Measurements from ENCODE around the gene NRG2.

The NRG2 gene

DNA sequence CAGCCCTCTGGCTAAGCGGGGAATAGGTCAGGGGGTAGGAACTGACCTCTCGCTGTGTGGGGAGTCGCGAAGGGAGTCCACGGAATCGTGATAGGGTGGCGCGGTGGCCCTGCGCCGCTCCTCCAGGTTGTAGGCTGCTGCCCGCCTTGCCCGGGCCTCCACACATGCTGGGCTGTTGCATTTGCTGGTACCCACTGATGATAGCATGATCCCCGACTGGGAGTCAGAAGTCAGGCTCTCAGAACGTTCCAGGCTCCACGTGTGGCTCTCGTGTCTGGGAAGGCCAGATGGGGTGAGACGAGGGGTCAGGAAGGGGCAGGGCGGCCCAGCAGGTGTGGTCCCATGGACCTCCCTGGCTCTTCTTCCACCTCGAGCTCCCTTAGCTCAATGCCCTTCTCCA lies 191.5 kb downstream of the NRG2 start:
- no peak for DNase-seq

DNA sequence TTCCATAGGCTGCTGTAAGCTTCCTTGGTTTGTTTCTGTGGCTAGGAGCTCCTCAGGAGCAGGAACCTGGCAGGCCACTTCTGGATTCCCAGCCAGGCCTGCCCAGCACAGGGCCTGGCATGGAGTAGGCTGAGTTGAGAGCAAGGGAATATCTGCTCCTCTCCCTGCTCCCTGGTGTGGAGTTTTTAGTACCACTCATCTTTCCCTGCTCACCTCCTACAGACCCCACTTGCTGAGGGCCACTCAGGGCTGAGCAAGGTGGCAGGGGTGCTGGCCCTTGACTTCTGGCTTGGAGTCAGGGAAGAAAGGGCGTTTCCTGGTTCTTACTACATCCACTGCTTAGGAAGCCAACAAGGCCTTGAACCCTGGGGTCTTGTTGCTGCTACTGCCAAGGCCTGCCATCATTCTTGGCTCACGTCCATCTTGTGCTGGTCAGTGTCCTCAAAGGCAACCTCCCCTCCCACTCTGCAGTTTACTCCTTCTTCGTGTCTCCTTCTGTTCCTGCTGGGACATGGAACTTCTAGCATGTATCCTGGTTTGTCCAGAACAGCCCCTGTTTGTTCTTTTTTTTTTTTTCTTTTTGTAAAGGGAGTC lies 192.6 kb downstream of the NRG2 start:
- DNase-seq, result no peak

DNA sequence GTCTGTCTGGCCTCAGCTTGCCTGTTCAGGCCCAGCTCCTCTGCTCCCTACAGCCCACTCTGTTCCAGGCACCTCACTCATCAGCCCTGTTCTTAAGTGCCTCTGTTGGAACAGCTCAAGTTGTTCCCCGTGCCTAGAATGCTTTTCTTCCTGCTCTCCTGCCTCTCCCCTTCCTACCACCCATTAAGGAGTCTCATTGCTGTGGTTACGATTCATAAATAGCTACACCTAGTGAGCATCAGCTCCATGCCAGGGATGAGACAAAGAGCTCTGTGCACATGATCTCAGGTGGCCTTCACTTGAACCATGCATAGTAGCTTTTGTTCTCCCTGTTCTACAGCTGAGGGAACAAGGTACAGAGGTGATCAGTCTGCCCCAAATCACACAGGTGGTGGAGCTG lies 193.2 kb downstream of the NRG2 start:
- no peak for DNase-seq

DNA sequence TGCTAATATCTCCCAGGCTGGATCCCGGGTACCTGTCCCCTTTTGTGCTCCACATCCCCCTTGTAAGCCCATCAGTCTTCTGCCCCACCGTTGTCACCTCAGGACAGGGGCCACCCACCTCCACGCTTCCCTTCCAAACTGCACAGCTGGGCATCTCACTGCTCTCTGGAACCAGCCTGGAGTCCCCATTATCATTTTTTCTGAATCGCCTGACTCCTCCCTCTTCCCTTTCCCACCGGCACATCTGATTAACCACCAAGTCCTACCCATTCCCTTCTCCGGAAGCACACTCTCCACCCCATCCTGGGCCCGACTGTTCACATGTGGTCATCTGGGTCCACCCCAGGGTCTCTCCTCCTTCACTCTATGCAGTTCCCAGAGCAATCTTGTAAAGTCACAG lies 193.6 kb downstream of the NRG2 start:
- no peak for DNase-seq

DNA sequence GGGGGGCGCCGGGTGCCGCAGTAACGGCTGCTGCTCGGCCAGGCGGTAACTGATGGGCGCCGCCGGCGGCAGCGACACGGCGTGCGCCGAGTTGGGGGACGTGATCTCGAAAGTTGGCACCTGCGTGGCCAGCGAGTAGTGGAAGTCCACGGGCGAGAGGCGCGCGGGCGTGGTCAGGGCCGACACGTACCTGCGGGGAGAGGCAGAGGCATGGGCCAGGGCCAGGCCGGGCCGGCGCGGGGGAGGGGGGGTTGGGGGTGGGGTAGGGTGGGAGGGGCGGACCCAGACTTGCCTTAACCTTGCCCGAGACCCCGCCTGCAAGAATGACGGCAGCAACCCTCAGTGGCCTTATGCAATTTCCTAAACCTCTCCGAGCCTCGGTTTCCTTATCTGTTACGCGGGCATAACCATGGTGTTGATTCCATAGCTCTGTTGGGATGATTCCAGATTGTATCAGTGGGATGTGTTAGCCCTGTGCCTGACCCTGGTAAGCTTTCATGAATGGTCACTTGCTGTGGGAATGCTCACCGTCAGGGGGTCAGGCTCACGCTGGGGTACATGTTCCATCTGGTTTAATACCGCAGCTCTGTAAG lies 194.5 kb downstream of the NRG2 start:
- DNase-seq, result peak; percentile 37

DNA sequence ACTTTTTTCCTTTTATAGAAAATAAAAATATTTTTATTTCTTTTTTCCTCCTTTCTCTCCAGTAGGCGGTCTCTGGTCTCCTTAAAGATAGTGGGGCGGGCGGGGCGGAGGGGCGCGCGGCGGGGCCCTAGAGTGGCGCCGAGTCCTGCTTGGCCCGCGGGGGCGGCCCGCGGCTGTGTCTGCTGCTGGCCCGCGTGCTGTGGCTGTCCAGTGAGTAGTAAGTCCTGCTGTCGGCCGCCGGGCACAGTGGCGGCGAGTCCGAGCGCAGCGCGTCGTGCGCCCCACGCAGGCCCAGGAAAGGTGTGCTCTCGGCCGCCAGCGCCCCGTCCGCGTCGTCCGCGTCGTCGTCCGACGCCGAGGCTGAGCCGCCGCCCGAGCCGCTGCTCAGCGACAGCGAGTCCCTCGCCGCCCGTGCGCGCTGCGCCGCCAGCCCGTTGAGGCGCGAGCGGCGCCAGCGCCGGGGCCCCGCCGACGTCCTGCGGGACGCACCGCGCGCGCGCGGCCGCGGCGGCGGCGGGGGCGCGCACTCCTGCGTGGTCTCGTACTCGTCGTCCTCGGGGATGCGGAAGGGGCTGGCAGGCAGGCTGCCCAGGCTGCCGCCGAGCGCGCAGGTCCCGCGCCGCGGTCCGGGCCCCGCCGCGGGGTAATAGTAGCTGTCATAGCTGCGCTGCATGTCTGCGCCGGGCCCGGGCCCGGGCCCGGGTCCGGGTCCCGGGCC lies 195.2 kb downstream of the NRG2 start:
- peak; percentile 74 for DNase-seq

DNA sequence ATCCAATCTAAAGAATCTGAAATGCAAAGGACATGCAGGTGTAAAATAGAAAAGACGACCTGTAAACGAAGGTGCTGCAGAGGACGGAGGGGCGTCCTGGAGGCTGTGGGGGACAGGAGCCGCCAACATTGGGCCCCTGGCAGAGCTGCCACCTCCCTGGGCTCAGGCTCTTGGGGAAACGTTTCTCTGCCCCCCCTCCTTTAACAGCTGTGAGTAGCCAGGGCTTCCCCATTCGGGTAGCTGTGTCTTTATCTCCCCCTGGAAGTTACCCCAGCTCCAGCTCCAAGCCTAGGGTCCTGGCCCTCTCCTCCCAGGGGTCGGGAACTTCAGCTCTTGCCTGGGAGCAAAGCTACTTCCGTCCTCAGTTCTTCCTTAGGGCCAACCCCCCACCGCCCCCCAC lies 196.0 kb downstream of the NRG2 start:
- no peak for DNase-seq

DNA sequence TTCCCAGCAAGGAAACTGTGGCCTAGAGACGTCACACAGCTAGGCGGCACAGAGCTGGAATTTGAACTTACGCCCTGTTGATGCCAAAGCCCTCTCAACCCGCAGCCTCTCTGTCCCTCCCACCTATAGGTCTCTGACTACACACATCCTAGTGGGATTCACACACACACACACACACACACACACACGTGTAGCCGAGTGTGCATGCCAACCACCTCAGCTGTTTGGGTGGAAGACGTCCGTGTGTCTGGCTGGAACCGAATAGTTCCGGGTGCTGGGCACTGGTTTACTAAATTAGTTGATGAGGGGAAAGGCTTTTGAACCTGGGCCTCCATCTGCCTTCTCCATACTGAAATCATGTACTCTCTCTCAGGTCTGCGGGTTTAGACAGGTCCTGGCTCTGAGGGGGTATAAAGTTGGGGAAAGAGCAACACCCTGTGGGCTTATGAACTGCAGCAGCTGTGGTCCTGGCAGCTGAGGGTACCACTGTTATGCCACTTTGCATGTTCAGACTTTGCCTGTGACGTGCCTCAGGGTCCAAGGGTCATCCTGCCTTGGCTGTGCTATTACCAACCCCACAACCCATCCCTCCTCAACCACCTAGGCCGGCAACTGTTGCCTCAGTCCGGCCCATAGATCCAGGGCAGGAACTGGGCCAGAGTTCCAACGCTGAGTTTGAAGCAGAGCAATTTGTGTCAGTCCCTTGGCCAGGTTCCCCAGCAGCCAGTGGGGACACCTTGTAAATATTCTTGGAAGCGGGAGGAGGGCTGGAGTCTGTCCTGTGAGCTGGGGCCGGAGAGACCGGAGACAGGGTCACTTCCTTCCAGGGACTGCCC lies 197.0 kb downstream of the NRG2 start:
- DNase-seq, result no peak

DNA sequence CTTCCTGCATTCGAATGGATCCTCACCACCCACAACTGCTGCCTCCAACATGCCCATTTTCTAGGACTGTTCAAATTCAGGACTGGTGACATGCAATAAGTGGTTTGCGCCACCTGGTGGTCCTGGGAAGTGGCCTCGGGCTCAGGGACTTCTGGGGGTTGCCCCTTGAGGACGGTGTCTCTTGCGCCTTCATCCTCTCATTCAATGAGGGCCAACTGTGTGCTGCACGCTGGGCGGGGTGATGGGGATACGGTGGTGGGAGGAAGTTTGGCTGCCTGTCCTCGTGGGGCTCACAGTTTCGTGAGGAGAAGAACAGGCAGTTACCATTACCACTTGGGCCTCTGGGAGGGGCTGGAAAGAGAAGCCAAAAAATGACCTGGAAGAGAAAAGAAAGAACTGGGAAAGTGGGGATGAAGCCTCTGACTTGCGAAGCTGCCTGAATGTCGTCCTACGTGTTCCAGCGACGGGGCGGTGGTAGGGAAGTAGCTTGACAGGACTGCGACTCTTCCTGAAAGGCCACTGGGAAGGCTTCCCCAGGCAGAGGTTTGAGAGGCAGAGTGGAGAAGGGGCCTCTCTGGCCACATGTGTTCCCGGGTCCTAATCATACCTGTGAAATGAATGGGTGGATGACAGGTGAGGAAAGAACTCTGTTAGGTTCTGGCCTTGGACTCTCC lies 198.5 kb downstream of the NRG2 start:
- DNase-seq, result peak; percentile 58

DNA sequence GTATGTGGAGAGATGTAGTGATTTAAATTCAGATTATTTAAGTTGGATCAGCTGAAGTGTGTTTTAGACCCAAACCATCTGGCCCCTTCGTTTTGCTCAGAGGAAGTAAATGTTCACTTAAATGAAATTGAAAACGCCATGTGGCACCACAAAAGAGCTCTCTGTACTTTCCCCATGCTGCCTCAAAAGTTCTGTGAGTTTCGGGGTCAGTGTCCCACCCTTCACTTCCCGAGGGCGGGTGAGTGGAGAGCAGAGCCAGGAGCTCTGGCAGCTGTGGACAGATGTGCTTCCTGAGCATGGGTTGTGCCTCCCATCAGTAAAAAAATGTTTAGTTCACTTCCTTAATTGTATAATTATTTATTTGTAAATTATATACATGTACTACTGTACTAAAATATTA lies 199.1 kb downstream of the NRG2 start:
- DNase-seq, result no peak

DNA sequence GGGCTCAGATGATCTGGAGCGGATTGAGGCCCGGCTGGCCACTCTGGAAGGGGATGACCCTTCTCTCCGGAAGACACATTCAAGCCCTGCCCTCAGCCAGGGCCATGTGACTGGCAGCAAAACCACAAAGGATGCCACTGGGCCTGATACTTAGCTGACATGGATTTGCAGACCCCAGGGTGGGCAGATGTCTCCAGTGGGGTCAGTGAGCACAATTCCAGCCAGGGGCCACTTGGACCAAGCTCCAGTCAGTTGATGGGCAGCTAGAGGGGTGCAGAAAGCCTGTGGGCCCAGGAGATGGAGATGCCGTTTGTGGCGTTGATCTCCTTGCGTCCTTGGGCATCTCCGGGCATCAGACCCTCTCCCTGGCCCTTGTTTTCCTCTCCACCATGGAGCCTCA lies 200.8 kb downstream of the NRG2 start:
- no peak for DNase-seq

DNA sequence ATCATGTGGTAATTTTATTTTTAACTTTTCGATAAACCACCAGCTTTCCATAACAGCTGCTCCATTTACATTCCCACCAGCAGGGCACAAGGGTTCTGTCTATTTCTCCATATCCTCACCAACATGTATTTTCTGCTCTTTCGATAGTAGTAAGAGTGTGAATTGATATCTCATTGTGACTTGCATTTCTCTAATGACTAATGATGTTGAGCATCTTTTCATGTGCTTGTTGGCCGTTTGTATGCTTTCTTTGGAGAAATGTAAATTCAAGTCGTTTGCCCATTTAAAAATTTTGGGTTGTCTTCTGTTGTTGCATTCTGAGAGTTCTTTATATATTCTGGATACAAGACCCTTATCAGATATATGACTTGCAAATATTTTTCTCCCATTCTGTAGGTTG lies 201.6 kb downstream of the NRG2 start:
- DNase-seq, result no peak

DNA sequence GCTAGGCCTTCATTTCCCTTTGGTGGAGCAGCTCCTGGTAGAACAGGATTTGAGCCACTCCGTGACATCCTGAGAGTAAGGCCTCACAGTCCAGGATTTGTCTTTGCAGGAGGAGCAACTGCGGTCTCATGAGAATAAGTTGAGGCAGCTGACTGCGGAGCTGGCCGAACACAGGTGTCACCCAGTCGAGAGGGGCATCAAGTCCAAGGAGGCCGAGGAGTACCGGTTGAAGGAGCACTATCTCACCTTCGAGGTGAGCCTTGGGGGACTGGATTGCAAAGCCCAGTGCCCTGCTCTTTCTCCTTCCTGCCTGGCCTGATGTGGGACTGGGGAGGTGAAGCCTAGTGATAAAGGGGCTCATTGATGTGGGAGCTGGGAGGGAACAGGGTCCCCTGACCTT lies 203.2 kb downstream of the NRG2 start:
- DNase-seq, result no peak

DNA sequence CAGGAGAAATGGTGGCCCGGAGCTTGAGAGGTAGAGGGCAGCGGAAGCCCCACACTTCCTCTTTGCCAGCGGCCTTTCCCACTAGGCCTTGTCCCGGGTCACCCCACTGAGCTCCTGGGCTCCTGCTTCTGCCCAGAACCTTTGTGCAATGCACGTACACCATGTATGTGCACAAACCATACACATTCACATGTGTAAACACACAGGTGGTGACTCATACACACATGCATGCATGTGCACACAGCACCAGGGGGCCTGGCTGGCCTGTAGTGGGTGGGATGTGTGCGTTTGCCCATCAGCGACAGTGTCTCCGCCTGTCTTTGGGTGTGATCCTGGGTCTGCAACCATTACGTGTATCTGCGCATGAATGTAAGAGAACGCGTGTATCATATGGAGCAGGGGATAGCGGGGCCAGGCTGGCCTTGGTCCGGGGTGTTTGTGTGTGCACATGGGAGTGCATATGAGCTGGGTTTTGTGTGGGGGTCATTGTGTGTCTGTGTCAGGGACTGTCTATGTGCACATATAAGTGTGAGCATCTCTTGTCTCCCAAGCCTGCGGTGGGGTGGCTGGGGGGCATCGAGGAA lies 203.8 kb downstream of the NRG2 start:
- DNase-seq, result peak; percentile 9

DNA sequence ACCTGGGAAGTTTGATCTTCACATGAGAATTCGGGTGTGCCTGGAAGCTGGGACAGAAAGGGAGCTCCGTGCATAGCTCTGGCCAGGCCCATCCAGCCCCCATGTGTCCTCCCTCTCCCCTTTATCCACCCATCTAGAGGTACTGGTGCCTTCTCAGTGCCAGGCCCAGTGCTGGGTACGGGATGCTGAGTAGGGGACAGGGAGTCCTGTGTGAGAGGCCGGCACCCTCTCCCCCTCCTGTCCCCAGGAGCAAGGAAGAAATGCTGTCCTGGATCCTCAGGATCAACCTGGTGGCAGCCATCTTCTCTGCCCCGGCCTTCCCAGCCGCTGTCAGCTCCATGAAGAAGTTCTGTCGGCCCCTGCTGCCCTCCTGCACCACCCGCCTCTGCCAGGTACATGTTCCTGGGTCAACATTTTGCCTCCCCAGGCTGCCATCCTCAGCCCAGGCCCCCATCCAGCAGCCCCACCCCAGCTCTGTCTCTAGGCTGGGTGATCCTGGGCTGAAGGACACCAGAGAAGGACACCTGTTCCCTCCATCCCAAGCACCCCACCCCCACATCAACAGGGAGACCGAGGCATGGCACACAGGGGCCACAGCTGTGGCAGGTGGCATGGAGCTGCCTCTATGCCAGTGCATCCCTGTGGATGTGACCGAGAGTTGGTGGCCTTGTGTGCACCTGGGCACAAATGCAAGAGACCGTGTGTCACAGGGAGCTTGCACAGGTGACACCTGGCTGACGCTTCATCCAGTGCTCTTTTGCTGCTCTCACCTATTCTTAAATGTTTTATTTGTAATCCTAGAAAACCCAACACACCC lies 204.5 kb downstream of the NRG2 start:
- DNase-seq, result peak; percentile 12

DNA sequence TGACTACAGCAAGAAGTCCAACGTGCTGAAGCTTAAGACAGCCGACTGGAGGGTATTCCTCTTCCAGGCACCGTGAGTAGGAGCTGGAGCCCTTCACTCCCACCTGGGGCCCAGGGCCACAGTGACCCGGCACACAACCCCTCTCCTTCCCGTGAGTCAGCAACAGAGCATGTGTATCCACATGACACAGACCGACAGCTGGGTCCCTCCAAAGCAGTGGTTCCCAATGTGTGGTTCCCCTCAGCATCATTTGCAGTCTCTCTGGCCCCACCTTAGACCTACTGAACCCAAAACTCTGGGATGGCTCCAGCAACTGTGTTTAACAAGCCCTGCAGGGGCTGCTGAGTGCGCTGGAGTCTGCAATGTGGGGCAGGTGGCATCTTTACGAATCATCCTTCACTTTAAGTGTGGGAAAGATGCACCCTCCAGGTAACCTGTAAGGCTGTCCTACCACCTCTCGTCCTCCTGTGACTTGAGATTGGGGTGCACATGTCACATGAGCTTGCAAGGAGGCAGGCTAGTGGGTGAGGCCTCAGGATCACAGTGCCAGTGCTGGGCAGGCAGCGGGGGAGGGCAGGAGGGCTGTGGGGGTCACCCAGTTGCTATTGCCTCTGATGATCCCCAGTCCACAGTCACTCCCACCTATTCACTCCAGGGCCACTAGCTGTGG lies 205.3 kb downstream of the NRG2 start:
- peak; percentile 9 for DNase-seq

DNA sequence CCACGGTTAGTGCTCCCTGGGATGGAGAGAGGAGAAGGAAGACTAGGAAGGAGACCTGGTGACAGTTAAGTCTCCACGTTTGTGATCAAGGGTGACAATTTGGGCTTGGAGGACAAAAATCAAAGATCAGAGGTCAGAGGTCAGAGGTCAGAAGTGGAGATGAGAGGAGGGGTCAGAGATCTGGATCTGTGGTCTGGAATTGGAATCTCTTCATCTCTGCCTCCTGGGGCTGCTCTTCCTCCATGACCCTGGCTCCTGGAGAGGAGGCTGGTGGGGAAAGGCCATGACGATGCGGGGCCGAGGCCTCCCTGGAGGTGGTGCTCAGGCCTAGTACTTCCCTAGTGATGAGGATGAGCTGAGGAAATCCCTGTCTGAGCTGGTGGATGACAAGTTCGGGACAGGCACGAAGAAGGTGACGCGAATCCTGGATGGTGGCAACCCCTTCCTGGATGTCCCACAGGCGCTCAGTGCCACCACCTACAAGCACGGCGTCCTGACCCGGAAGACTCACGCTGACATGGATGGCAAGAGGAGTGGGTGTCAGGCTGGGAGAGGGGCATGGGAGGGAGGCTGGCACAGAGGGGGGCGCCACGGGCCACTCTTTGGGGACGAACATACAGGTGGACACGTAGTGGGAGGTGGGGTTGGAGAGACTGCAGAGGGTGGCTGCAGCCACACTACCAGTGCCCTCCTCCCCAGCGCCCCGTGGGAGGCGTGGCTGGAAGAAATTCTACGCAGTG lies 206.5 kb downstream of the NRG2 start:
- DNase-seq, result no peak

DNA sequence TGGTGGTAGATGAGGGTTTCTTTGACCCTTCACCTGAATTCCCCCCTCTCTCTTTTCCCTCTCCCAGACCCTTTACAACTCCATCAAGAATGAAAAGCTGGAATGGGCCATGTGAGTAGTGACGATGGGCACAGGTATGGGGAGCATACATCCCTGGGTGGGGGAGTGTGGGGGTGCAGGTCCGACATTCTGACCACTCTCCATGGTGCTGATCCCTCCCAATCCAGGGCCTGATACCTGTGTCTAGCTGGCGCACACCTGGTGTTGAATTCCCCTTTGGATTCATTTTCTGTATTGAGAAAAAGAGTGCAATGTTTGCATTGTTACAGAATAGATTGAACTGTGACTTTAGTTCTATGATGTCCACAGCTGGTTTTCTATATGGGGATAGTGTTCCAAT lies 207.4 kb downstream of the NRG2 start:
- no peak for DNase-seq

DNA sequence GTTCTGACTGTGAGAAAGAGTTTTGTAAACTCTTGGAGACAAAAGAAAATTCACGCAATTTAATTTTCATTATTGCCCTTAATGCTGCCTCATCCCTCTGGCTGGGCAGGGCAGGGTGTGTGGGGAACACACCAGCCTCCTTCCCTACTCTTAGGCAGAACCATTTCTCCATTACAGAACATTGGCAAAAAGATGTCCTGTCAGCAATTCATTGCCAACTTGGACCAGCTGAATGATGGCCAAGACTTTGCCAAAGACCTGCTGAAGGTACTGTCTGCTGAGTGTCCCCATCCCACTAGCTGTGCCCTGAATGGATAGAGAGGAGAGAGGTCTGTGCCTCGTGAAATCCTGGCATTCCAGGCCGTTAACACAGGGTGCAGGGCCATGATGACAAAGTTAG lies 209.6 kb downstream of the NRG2 start:
- DNase-seq, result no peak

DNA sequence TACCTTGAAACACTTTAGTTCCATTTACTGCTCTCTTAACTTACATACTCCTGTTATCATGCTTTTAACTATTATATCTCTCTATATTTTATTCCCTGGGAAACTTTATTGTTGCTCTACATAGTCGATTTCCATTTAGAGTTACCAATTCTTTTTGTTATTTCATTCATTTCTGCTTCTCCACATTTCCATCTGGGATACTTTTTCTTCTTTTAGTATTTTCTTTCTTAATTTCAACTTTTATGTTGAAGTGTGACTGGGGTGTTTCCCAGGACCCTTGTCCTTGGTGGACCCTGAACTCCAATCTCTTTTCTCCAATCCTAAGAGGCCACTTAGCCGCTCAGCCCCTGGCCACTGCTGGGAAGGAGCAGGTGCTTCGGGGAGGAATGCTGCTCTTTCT lies 211.5 kb downstream of the NRG2 start:
- no peak for DNase-seq

DNA sequence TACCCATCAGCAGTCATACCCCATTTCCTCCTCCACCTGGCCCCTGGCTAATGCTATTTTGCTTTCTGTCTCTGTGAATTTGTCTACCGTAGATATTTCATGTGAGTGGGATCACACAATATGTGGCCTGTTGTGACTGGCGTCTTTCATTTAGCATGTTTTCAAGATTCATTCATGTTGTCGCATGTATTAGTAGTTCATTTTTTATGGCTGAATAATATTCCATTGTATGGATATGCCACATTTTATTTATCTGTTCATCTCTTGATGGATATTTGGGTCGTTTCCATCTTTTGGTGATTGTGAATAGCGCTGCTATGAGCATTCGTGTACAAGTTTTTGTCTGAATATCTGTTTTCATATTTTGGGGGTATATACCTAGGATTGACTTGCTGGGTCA lies 213.6 kb downstream of the NRG2 start:
- no peak for DNase-seq
